Smooth muscle cell (in vitro differentiated cells): Measurements from ENCODE around the gene MARS1. TPM values are rescaled to one million over a fixed set of nuclear protein-coding genes. Genes with fewer than 3 reads are reported as not detected.

Experiments
- DNase-seq: peaks from one replicate; lab custom pipeline; 2025; ENCODE audit not compliant: unreplicated experiment; lab: John Stamatoyannopoulos, UW
- H2AFZ ChIP-seq: fragments of 200-600 bp; sonication (generic); 2 replicates; pipeline ENCODE4 v1.6.0; 2016; ENCODE audit warnings: antibody characterized with exemption, low read depth, mild to moderate bottlenecking
- H3F3A ChIP-seq: fragments of 200-600 bp; sonication (generic); 2 replicates; pipeline ENCODE4 v1.6.0; 2017; ENCODE audit warnings: antibody characterized with exemption, low read depth
- H3K27ac ChIP-seq: fragments of 200-600 bp; sonication (generic); 2 replicates; pipeline ENCODE4 v1.5.1; 2016; ENCODE audit warnings: low read depth, mild to moderate bottlenecking
- H3K27me3 ChIP-seq: fragments of 200-600 bp; sonication (generic); 2 replicates; pipeline ENCODE4 v1.6.1; 2016; ENCODE audit warnings: low read depth, mild to moderate bottlenecking
- H3K36me3 ChIP-seq: fragments of 200-600 bp; sonication (generic); 2 replicates; pipeline ENCODE4 v1.5.1; 2016; ENCODE audit warnings: low read depth
- H3K4me1 ChIP-seq: fragments of 200-600 bp; sonication (generic); 2 replicates; pipeline ENCODE4 v1.5.1; 2016; ENCODE audit warnings: low read depth
- H3K4me2 ChIP-seq: fragments of 200-600 bp; sonication (generic); 2 replicates; pipeline ENCODE4 v1.6.0; 2016; ENCODE audit warnings: mild to moderate bottlenecking
- H3K4me3 ChIP-seq: fragments of 200-600 bp; sonication (generic); 2 replicates; pipeline ENCODE4 v1.5.1; 2016; ENCODE audit warnings: mild to moderate bottlenecking
- H3K79me2 ChIP-seq: fragments of 200-600 bp; sonication (generic); 2 replicates; pipeline ENCODE4 v1.6.0; 2016; ENCODE audit warnings: low read depth, mild to moderate bottlenecking
- H3K9ac ChIP-seq: fragments of 200-600 bp; sonication (generic); 2 replicates; pipeline ENCODE4 v1.6.0; 2016; ENCODE audit warnings: low read depth
- H3K9me3 ChIP-seq: fragments of 200-600 bp; sonication (generic); replicated peaks from 2 replicates; pipeline ENCODE4 v1.5.1; 2016; ENCODE audit warnings: low read depth
- H4K20me1 ChIP-seq: fragments of 200-600 bp; sonication (generic); 2 replicates; pipeline ENCODE4 v1.6.0; 2016; ENCODE audit warnings: low read depth
- CTCF ChIP-seq: fragments of 200-600 bp; sonication (generic); IDR thresholded peaks from 2 replicates; pipeline ENCODE4 v1.5.1; 2017; ENCODE audit warnings: borderline replicate concordance, mild to moderate bottlenecking, antibody characterized with exemption; ENCODE audit not compliant: insufficient read depth, poor library complexity, severe bottlenecking
- WGBS: methylation state at CpG from one replicate; pipeline ENCODE4 v1.1.7; 2016; ENCODE audit warnings: low lambda C conversion rate; 5-methylcytosine and 5-hydroxymethylcytosine counted together
- polyA plus RNA-seq: library from polyadenylated mRNA; unstranded; fragments of >200 nt; fragmentation: Nextera tagmentation; extraction: Ambion mirVana; gene quantifications from 2 replicates; pipeline ENCODE4 v1.2.1, GENCODE V29; 2016
- total RNA-seq: library from RNA; depleted of rRNA; stranded (reverse); fragments of >200 nt; gene quantifications from 2 replicates; pipeline ENCODE4 v1.2.3, GENCODE V29; 2014

The MARS1 gene
- total and polyA plus RNA-seq, 2 experiments from 2014 or later = 186 to 192 TPM

GRCh38 chr12:57452181-57452936, 35.5 kb upstream of the MARS1 start:
- H3K9ac ChIP-seq = peak overlapping the region; percentile 53
- H3K27me3 ChIP-seq = no peaks in the 10 kb centered on the region
- peak; percentile 50 for DNase-seq
- no peak for TF ChIP-seq CTCF
- H2AFZ ChIP-seq = peak overlapping the region; percentile 5
- WGBS = 18% methylated on average over 9 of the region's 9 CpGs
- peaks cover 12% of the 10 kb centered on the region for H3K4me1 ChIP-seq
- H3K4me3 ChIP-seq = no peak overlapping the region
- H3K36me3 ChIP-seq = no peaks in the 10 kb centered on the region
- peak overlapping the region; percentile 65 for H3K4me2 ChIP-seq
- peaks cover 10% of the 10 kb centered on the region for H3K79me2 ChIP-seq
- H4K20me1 ChIP-seq = no peaks in the 10 kb centered on the region
- H3K9me3 ChIP-seq = no peaks in the 10 kb centered on the region
- H3F3A ChIP-seq = no peaks in the 10 kb centered on the region
- H3K27ac ChIP-seq = peak overlapping the region; percentile 80

- DNase-seq = peak; percentile 48
- Histone ChIP-seq H3K9ac (peak overlapping the region; percentile 53), H3K4me1 (peaks cover 12% of the 10 kb centered on the region), H3K79me2 (peaks cover 10% of the 10 kb centered on the region), H2AFZ (peak overlapping the region; percentile 5), H3K9me3 (no peaks in the 10 kb centered on the region), H3F3A (no peaks in the 10 kb centered on the region), H4K20me1 (no peaks in the 10 kb centered on the region), H3K4me3 (no peak overlapping the region), H3K27ac (peak overlapping the region; percentile 80), H3K27me3 (no peaks in the 10 kb centered on the region), H3K4me2 (peak overlapping the region; percentile 65), H3K36me3 (no peaks in the 10 kb centered on the region)
- WGBS = 27% methylated on average over 7 of the region's 7 CpGs
- peak; percentile 76 for TF ChIP-seq CTCF
These were observed 34.8 kb upstream of the MARS1 start for GRCh38 chr12:57452937-57453509.

GRCh38 chr12:57454213-57454565, 33.7 kb upstream of the MARS1 start:
- peaks cover 12% of the 10 kb centered on the region for H3K4me1 ChIP-seq
- H3K36me3 ChIP-seq = no peaks in the 10 kb centered on the region
- H3K9me3 ChIP-seq = no peaks in the 10 kb centered on the region
- H3K27ac ChIP-seq = no peak overlapping the region
- no peaks in the 10 kb centered on the region for H3K27me3 ChIP-seq
- H2AFZ ChIP-seq = no peak overlapping the region
- no peak overlapping the region for H3K9ac ChIP-seq
- H3F3A ChIP-seq = no peaks in the 10 kb centered on the region
- TF ChIP-seq CTCF = no peak
- DNase-seq = no peak
- peaks cover 10% of the 10 kb centered on the region for H3K79me2 ChIP-seq
- no peak overlapping the region for H3K4me3 ChIP-seq
- no peaks in the 10 kb centered on the region for H4K20me1 ChIP-seq
- H3K4me2 ChIP-seq = no peak overlapping the region
- WGBS = 98% methylated on average over 2 of the region's 2 CpGs
